Glutamatergic neuron (in vitro differentiated cells): ENCODE results near the gene DHODH. TPM values are rescaled to one million over a fixed set of nuclear protein-coding genes. Genes with fewer than 3 reads are reported as not detected.

Experiments used
- DNase-seq: peaks from one replicate; pipeline ENCODE4 v3.0.0; 2022
- H3K27ac Mint-ChIP-seq: one replicate; pipeline ENCODE4 v1.8.0; 2020; ENCODE audit warnings: mild to moderate bottlenecking, mixed read lengths, inconsistent platforms; ENCODE audit not compliant: unreplicated experiment
- H3K27me3 Mint-ChIP-seq: one replicate; pipeline ENCODE4 v1.8.0; 2020; ENCODE audit warnings: mild to moderate bottlenecking, moderate library complexity, mixed read lengths, inconsistent platforms; ENCODE audit not compliant: unreplicated experiment
- H3K36me3 Mint-ChIP-seq: one replicate; pipeline ENCODE4 v1.8.0; 2020; ENCODE audit warnings: mild to moderate bottlenecking, mixed read lengths, inconsistent platforms; ENCODE audit not compliant: unreplicated experiment
- H3K4me1 Mint-ChIP-seq: one replicate; pipeline ENCODE4 v1.8.0; 2020; ENCODE audit warnings: mild to moderate bottlenecking, low read depth, mixed read lengths, inconsistent platforms; ENCODE audit not compliant: unreplicated experiment
- H3K4me3 Mint-ChIP-seq: one replicate; pipeline ENCODE4 v1.8.0; 2020; ENCODE audit warnings: mild to moderate bottlenecking, mixed read lengths, inconsistent platforms; ENCODE audit not compliant: unreplicated experiment
- H3K9me3 Mint-ChIP-seq: one replicate; pipeline ENCODE4 v1.8.0; 2020; ENCODE audit warnings: mild to moderate bottlenecking, moderate library complexity, mixed read lengths, inconsistent platforms; ENCODE audit not compliant: unreplicated experiment
- CTCF ChIP-seq: fragments of 200-600 bp; sonication (generic); IDR thresholded peaks from one replicate; pipeline ENCODE4 v1.5.0; 2021; ENCODE audit not compliant: partially characterized antibody, unreplicated experiment
- long read RNA-seq: library from polyadenylated mRNA; unstranded; transcript quantifications from one replicate; pipeline ENCODE4 v2.0.0, GENCODE V29; 2020; ENCODE audit not compliant: unreplicated experiment
- total RNA-seq: library from RNA; stranded (reverse); fragmentation: NEBNext Ultra II Directional; extraction: Animal tissue kit (Norgen Biotek cat#: 25700); gene quantifications from one replicate; pipeline ENCODE4 v1.2.1, GENCODE V29; 2021; ENCODE audit not compliant: unreplicated experiment

DHODH gene
- total RNA-seq = 9.1 TPM
- long read RNA-seq, partial matches to known transcripts = 1 of 6 reads
- long read RNA-seq, other reads (novel, unspliced or antisense) = 3 of 6 reads

GRCh38 chr16:72008424-72009216 lies at the start of gene DHODH:
TSS of gene DHODH (plus strand) at chr16:72008744. CDS start at chr16:72008765, 21 bp downstream.
- peak within 1 kb of the TSS; percentile 60 for H3K27ac Mint-ChIP-seq
- peaks cover 7% of the 10 kb centered on the region for H3K9me3 Mint-ChIP-seq
- no peaks in the 10 kb centered on the region for H3K36me3 Mint-ChIP-seq
- H3K27me3 Mint-ChIP-seq = no peaks in the 10 kb centered on the region
- H3K4me3 Mint-ChIP-seq = peak within 1 kb of the TSS; percentile 99
- no peak for TF ChIP-seq CTCF
- peaks cover 3% of the 10 kb centered on the region for H3K4me1 Mint-ChIP-seq
- peak; percentile 98 for DNase-seq

- H3K27ac Mint-ChIP-seq = no peak overlapping the region
- H3K27me3 Mint-ChIP-seq = peaks cover 2% of the 10 kb centered on the region
- H3K4me3 Mint-ChIP-seq = no peak overlapping the region
These were observed 47.2 kb upstream of the DHODH start for GRCh38 chr16:71961066-71962039.

GRCh38 chr16:71963125-71963875 lies 45.2 kb upstream of the DHODH start:
- no peaks in the 10 kb centered on the region for H3K36me3 Mint-ChIP-seq
- no peak overlapping the region for H3K27ac Mint-ChIP-seq
- peaks cover 3% of the 10 kb centered on the region for H3K4me1 Mint-ChIP-seq

More at GRCh38 chr16:71961066-71962039, 47.2 kb upstream of the DHODH start:
- peak; percentile 86 for TF ChIP-seq CTCF
- peaks cover 3% of the 10 kb centered on the region for H3K4me1 Mint-ChIP-seq
- H3K9me3 Mint-ChIP-seq = no peaks in the 10 kb centered on the region
- peak; percentile 89 for DNase-seq
- H3K36me3 Mint-ChIP-seq = no peaks in the 10 kb centered on the region

GRCh38 chr16:71965223-71965622 lies 43.3 kb upstream of the DHODH start:
- H3K4me1 Mint-ChIP-seq = peaks cover 3% of the 10 kb centered on the region
- H3K27me3 Mint-ChIP-seq = peaks cover 2% of the 10 kb centered on the region
- no peak for DNase-seq
- no peak overlapping the region for H3K27ac Mint-ChIP-seq
- H3K4me3 Mint-ChIP-seq = no peak overlapping the region
- no peaks in the 10 kb centered on the region for H3K36me3 Mint-ChIP-seq
- no peak for TF ChIP-seq CTCF
- H3K9me3 Mint-ChIP-seq = no peaks in the 10 kb centered on the region

More at GRCh38 chr16:71963125-71963875, 45.2 kb upstream of the DHODH start:
- no peak overlapping the region for H3K4me3 Mint-ChIP-seq
- no peak for DNase-seq
- peaks cover 2% of the 10 kb centered on the region for H3K27me3 Mint-ChIP-seq
- TF ChIP-seq CTCF = no peak
- no peaks in the 10 kb centered on the region for H3K9me3 Mint-ChIP-seq
